ENCODE measurements around the gene SH3BP5. TPM values are rescaled to one million over a fixed set of nuclear protein-coding genes. Genes with fewer than 3 reads are reported as not detected.

Gene SH3BP5
- total RNA-seq, 1 experiment from 2014 or later, result 5.1 TPM

GRCh38 chr3:15329046-15330005 lies 3.1 kb downstream of the SH3BP5 start:
- in situ Hi-C loops (cut with HindIII; ENCODE audit: low sequenced_read_pairs), result no loop called here
- DNase-seq (ENCODE audit: low spot score), result peak; percentile 51

GRCh38 chr3:15327941-15328340 lies 4.4 kb downstream of the SH3BP5 start:
- in situ Hi-C loops (cut with HindIII; ENCODE audit: low sequenced_read_pairs), result no loop called here
- peak; percentile 50 for DNase-seq (ENCODE audit: low spot score)

GRCh38 chr3:15326673-15327072 lies 5.7 kb downstream of the SH3BP5 start:
- in situ Hi-C loops (cut with HindIII; ENCODE audit: low sequenced_read_pairs), result no loop called here
- no peak for DNase-seq (ENCODE audit: low spot score)

GRCh38 chr3:15326037-15326436 lies 6.3 kb downstream of the SH3BP5 start:
- peak; percentile 69 for DNase-seq (ENCODE audit: low spot score)
- in situ Hi-C loops (cut with HindIII; ENCODE audit: low sequenced_read_pairs), result no loop called here

DNA sequence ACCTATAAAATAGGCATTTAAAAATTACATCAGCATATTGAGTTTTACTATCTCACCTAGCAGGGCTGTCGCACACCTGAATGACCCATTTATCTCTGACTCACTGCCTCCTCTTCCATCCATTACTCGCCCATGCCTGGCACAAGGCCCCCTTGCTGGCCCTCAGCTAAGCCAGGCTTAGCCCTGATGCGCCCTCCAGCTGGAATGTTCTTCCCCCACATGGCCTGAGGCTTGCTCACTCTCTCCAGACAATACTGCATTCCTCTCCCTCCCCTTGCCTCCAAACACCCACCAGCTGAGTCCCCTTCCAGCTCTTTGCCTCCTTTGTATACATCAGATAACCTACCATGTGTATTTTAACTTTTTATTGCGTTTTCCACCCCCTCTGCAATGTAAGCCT lies 7.2 kb downstream of the SH3BP5 start:
- in situ Hi-C loops (cut with HindIII; ENCODE audit: low sequenced_read_pairs), result no loop called here
- peak; percentile 73 for DNase-seq (ENCODE audit: low spot score)

DNA sequence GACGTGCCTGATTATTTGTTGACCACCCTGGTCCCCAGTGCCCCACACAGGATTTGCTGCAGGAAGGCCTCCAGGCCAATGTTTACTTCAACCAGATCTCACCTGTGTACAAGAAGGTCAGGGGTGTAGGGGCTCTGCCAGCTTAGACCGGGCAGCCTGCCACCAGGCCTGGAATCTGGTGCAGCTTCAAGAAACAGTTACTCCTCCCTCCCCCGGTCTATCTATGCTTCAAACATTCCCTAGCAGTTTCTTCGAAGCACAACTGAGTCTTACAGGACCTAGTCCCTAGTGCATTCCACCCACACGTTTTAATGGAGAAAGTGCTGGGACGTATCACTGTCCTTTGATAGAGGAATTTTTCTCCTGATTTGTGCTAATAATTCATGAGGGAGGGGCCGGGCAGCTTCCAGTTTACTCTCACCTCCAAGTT lies 8.0 kb downstream of the SH3BP5 start:
- peak; percentile 89 for DNase-seq (ENCODE audit: low spot score)
- in situ Hi-C loops (cut with HindIII; ENCODE audit: low sequenced_read_pairs), result no loop called here

- no peak for DNase-seq (ENCODE audit: low spot score)
- in situ Hi-C loops (cut with HindIII; ENCODE audit: low sequenced_read_pairs), result no loop called here
Observed at GRCh38 chr3:15323063-15323462, 9.3 kb downstream of the SH3BP5 start.

- DNase-seq (ENCODE audit: low spot score), result peak; percentile 10
- in situ Hi-C loops (cut with HindIII; ENCODE audit: low sequenced_read_pairs), result no loop called here
Observed at GRCh38 chr3:15321349-15321748, 11.0 kb downstream of the SH3BP5 start.

DNA sequence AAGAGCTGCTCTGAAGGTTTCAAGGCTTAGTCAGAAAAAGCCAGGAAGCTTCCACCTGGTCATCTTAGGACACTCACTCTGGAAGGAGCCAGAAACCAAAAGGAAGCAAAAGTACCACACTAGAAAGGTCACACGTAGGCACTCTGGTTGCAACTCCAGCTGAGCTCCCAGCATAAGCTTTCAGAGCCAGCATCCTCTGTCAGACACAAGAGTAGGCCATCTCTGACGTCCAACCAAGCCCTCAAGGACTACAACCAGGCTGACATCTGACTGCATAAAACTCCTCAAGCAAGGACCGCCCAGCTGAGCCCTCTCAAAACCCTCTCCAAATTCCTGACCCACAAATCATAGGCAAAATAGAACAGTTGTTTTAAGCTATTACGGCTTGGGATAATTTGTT lies 12.8 kb downstream of the SH3BP5 start:
- in situ Hi-C loops (cut with HindIII; ENCODE audit: low sequenced_read_pairs), result no loop called here
- DNase-seq (ENCODE audit: low spot score), result peak; percentile 53

DNA sequence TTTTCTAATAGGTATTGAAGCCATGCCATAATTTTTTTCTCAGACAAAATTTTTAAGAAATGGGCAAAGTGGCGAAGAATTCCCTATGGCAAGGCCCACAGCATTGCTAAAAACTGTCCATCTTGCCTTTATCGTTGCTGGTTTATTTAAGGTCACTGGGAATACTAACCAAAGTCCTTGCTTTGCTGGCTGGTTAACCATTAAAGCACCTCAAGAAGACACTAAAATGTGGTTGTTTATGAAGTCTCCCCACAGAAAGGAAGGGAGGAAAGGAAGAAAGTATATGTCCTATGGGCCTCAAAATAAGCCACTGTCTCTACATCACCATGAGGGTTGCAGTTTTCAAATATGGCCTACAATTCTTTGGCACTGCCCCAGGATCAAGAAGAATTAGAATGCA lies 13.2 kb downstream of the SH3BP5 start:
- in situ Hi-C loops (cut with HindIII; ENCODE audit: low sequenced_read_pairs), result no loop called here
- no peak for DNase-seq (ENCODE audit: low spot score)

DNA sequence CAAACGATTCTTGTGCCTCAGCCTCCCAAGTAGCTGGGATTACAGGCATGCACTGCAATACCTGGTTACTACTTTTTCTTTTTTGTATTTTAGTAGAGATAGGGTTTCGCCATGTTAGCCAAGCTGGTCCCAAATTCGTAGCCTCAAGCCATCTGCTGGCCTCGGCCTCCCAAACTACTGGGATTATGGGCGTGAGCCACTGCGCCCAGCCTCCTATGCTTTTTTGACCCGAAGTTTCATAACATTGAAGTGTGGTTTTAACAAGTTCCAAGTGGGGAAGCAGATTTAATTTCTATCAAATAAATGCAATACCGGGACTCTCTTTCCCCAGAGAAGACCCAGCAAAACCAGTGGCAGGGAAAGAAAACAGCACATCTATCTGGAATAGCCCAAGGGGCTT lies 13.7 kb downstream of the SH3BP5 start:
- in situ Hi-C loops (cut with HindIII; ENCODE audit: low sequenced_read_pairs), result no loop called here
- DNase-seq (ENCODE audit: low spot score), result peak; percentile 7

- peak; percentile 14 for DNase-seq (ENCODE audit: low spot score)
- in situ Hi-C loops (cut with HindIII; ENCODE audit: low sequenced_read_pairs), result no loop called here
Observed at GRCh38 chr3:15316998-15317435, 15.4 kb downstream of the SH3BP5 start.

GRCh38 chr3:15315003-15315402 lies 17.4 kb downstream of the SH3BP5 start:
- in situ Hi-C loops (cut with HindIII; ENCODE audit: low sequenced_read_pairs), result no loop called here

DNA sequence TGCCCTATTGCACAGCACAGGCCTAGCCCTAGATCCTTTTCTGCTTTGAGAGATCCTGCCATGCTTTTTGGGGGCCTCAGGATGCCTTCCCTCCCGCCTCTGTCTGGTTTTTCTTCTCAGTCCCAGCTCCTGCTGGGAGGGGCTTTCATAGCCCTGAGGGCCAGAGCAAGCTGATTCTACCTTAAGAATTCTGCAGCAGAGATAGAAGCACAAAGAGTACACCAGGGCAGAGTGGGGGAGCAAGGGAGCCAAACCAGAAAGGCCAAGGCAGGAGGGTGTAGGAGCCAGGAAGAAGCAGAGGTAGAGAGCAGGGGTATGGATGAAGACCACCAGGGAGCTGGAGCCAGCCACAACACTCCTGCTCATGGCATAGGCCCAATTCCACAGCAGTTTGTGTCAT lies 18.1 kb downstream of the SH3BP5 start:
- in situ Hi-C loops (cut with HindIII; ENCODE audit: low sequenced_read_pairs), result no loop called here
- no peak for DNase-seq (ENCODE audit: low spot score)

More at GRCh38 chr3:15315003-15315402, 17.4 kb downstream of the SH3BP5 start:
- DNase-seq (ENCODE audit: low spot score), result peak; percentile 19

DNA sequence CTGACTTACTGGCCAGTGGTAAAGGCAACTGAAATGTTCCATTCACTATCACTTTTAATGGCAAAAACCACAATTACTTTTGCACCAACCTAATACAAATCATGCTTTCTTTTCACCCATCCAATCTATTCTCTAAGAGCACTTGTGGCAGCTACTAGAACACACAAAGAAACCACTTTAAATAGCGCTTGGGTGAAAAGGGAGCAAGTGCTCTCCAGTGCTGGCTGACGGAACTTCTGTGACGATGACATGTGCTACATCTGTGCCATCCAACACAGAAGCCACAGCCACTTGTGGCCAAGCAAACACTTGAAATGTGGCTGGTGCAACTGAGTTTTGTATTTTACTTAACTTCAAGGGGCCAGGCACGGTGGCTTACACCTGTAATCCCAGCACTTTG lies 18.9 kb downstream of the SH3BP5 start:
- in situ Hi-C loops (cut with HindIII; ENCODE audit: low sequenced_read_pairs), result no loop called here
- no peak for DNase-seq (ENCODE audit: low spot score)

GRCh38 chr3:15312550-15312949 lies 19.8 kb downstream of the SH3BP5 start:
- no peak for DNase-seq (ENCODE audit: low spot score)
- in situ Hi-C loops (cut with HindIII; ENCODE audit: low sequenced_read_pairs), result no loop called here

DNA sequence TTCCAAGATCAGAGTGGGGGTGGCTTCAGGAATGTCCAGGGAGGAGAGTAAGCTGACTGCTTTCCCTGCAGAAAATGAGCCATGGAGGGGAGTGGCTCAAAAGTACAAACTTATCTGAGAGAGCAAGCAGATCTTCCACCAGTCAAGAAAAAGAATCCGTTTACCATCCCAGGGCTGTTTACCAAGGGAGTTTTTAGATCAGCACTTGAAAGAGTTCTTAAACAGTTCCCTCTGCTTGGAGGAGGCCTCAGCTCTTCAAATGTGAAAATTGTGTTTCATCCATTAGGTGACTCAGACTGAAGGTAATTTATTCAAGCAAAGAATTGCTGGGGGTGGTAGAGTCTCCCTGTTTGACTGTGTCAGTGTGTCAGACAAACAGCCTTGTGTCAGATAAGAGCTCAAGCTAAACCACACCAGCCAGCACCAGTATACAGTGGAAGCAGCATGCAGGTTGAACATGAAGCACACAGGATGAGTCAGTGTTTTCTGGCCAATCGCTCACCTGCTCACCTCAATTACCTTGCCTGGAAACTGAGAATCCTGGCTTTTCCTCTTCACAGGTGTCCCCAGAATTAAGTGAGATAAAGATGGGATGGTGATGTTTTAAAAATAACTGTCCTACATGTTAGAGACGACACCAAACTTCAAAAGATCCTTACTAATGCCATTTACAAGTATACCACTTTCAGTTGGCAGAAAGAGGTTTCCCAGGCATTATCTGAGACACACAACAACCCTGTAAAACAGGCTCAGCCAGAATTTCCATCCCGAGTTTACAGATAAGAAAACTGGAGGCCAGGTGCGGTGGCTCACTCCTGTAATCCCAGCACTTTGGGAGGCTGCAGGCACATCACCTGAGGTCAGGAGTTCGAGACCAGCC lies 21.7 kb downstream of the SH3BP5 start:
- in situ Hi-C loops (cut with HindIII; ENCODE audit: low sequenced_read_pairs), result no loop called here
- no peak for DNase-seq (ENCODE audit: low spot score)

DNA sequence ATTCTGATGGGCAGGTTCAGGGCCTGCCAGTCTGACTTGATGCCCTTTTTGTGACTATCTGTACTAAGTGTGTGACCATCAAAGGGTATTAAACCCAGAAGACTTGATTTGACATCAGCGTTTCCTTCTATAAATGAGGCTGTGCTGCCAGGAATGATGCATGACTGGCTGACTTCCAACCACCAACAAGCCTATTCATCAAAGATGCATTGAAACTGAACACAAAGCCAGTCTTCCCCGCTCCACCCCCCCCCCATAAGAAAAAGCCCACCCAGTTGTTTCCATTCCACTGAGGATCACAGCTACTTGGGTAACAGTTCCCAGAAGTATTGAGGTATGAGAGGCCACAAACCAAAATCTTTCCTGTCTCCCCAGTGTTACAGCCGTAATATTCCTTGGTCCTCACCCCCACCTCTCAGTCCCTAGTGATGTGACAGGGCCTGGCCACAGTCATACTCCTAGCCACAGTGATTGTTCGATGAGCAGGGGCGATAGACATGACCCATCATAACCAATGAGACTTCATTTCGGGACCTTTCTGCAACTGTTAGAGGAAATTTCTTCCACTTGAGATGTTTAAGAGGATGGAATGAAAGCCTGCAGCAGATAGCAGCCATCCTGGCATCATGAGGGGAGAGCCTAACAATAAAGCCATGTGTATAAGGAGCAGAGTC lies 22.6 kb downstream of the SH3BP5 start:
- in situ Hi-C loops (cut with HindIII; ENCODE audit: low sequenced_read_pairs), result no loop called here
- DNase-seq (ENCODE audit: low spot score), result peak; percentile 56

DNA sequence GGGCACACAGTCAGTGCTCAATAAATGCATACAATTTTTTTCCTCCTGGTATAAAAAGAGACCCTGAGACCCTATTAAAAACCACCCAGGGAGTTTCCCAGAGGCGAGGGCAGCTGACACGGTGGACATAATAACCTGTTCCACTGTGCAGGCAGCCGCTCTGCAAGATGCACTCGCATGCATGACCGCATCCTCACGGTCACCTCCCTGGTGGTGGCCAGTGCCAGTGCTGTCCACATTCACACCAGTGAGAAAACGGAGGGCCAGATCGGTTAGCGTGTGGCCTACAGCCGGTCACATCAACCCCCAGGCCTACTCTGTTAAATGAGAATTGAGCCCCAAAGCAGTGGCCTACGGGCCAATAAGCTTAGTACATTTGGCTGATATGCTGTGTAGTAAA lies 24.8 kb downstream of the SH3BP5 start:
- DNase-seq (ENCODE audit: low spot score), result peak; percentile 80
- in situ Hi-C loops (cut with HindIII; ENCODE audit: low sequenced_read_pairs), result no loop called here

Data from G401 (cell line).